Spleen (tissue), 7 donors: ENCODE measurements around the gene PDE2A.

Experiments
- POLR2AphosphoS5 ChIP-seq, 3 donors: sonication (generic); formaldehyde crosslinking; IDR thresholded peaks; one replicate each; pipeline ENCODE4 v1.5.1; 2017; ENCODE audit warnings: antibody characterized with exemption in 3 of 3
- TF ChIP-seq, protein P1 (sequence below), 11 experiments: fragments of 200-600 bp in 7 of 11; fragments of 450-650 bp in 4 of 11; sonication (generic) in 4 of 11; IDR thresholded peaks in 8 of 11; conservative IDR thresholded peaks in 3 of 11; 1 replicate in 7 of 11; 2 replicates in 4 of 11; pipeline versions ENCODE4 v1.4.0 to v1.8.0; 2016 to 2021; ENCODE audit warnings: antibody characterized with exemption in 11 of 11, inconsistent platforms in 4 of 11, mild to moderate bottlenecking in 1 of 11
- donor health status: DM: no; HTN: no; CAD: no; lungs with moderate emphysema.
- donor health status: DM: no; HTN: no; CAD: no.
- donor health status: DM: no; HTN: no; CAD: no.

DNA sequence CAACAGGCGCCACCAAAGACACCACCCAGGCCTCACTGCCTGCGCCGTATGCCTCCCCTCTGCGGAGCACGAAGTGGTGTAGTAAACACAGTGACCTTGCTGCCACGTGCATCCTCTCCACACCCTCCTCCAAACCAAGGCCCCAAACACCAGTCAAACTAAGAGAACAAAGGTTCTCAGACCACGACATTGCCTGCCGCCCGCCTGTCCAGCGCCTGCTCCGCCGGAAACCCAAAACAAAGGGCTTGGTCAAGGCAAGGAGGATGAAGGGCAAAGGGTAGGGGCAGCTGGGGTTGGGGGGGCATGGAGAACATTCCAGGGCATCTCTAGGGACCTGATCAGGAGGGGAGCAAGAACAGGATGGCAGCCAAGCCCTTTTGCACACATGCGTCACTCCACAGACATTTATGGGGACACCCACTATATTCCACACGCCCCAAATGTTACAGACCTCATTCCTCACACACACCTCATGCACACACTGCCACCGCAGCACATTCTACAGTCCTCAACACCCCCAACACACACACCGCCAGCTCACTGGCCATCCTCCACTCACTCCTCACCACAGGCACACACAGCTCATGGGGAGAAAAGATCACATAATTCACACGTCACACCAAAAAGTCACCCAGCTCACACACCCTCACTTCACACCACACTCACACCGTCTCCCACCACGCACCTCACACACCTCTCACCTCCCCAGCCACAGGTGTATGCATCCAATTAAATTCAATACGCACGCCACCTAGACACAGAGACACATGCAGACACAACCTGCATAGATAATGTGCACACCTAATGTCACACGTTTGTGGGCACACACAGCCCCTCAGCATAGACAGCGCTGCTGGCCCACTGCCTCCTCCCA is 34.5 kb downstream of the PDE2A start:
- TF ChIP-seq, protein P1, sequence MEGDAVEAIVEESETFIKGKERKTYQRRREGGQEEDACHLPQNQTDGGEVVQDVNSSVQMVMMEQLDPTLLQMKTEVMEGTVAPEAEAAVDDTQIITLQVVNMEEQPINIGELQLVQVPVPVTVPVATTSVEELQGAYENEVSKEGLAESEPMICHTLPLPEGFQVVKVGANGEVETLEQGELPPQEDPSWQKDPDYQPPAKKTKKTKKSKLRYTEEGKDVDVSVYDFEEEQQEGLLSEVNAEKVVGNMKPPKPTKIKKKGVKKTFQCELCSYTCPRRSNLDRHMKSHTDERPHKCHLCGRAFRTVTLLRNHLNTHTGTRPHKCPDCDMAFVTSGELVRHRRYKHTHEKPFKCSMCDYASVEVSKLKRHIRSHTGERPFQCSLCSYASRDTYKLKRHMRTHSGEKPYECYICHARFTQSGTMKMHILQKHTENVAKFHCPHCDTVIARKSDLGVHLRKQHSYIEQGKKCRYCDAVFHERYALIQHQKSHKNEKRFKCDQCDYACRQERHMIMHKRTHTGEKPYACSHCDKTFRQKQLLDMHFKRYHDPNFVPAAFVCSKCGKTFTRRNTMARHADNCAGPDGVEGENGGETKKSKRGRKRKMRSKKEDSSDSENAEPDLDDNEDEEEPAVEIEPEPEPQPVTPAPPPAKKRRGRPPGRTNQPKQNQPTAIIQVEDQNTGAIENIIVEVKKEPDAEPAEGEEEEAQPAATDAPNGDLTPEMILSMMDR (IDR thresholded peaks at IDR 0.05 in 8 of 11, conservative IDR thresholded peaks at IDR 0.05 in 3 of 11) = no peak
- TF ChIP-seq POLR2AphosphoS5 (IDR thresholded peaks at IDR 0.05) = peak; percentile 76 to 90 (median 82)
